Measurements from ENCODE around the gene SIGMAR1.

Gene SIGMAR1

DNA sequence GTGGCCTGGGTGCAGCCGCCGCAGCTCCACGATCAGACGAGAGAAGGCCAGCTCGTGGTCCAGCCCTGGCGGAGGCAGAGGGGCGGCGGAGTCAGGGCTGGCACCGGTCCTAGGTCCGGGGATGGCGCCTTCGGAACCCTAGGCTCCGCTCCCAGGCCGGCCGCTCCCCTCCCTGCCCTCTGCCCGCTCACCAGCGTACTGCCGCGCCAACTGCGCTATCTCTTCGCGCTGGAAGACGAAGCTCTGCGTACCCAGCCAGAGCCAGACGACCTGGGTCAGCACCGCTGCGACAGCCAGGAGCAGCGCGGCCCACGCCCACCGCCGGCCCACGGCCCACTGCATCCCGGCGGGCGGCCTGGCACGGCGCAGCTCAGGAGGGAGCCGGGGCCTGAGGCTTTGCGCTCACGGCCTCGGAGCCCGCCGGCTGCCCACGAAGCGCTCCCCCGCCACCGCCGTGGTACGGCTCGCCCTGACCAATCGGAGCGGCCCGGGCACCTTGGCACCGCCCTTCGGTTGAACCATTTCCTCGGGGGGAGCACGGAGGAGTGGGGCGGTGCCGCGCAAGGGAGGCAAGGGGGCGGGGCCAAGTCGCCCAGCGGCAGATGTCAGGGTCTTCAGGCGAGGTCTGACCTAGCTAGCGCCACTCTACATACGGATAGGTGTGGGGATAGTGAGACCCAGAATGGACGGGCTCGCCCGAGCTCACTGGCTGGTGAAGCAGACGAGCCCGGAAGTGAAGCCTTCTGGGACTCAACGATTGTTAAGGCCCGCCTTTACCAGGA is at the start of gene SIGMAR1:
Gene SIGMAR1, minus strand, starts transcription at position 432 of the 782 bp plus-strand sequence. Its CDS starts 90 bp downstream, at position 342.
- peak; percentile 90 for DNase-seq

DNA sequence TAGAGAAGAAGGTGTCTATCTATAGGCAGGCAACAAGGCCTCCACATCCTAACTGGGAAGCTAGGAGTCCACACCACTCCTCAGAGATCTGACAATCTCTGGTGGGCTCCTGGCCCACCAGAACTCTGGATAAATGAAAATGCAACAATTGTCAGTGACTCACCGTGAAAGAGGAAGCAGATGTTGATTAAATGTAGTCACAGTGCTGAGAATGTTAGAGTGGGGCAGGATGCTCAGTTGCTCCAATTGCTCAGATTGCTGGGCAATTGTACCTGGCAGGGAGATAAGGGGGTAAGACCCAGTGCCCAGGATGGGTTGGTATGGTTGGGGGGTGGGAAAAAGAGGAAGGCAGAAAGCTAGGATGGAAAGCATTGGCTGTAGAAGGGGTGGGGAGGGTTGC is 49.1 kb upstream of the SIGMAR1 start:
- DNase-seq: no peak

DNA sequence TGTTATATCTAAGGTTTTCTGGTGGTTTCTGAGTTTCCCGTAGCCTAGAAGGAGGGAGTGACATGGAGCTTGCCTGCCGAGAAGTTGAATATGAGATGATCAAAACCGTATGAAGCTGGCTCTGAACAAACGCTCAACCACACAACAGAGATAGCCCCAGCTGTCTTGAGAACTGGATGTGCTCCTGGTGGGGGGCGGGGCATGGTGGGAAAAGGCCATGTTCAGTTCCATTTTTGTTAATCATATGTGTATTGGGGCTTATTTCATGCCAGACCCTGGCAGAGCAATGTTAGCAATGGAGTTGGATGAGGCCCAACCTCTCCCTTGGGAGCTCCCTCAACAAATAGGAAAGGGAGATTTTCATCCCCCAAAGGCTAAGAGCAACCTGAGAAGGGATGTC is 48.6 kb upstream of the SIGMAR1 start:
- no peak for DNase-seq

DNA sequence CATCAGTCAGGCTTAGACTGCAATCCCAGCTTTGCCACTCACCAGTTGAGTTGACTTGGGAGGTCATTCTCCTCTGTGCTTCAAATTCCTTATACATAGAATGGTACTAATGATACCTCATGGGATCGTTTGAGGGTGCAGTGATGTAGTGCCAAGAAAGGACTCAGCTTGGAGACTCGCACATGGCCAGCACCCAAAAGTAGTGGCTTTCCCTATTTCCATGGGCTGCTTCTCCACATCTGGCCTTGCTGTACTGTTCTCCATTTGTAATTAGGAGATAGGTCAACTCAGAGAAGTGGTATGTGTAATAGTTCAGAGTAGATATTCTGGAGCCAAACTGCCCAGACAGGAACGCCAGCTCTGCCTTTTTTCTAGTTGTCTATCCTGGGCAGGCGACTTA is 48.0 kb upstream of the SIGMAR1 start:
- no peak for DNase-seq

DNA sequence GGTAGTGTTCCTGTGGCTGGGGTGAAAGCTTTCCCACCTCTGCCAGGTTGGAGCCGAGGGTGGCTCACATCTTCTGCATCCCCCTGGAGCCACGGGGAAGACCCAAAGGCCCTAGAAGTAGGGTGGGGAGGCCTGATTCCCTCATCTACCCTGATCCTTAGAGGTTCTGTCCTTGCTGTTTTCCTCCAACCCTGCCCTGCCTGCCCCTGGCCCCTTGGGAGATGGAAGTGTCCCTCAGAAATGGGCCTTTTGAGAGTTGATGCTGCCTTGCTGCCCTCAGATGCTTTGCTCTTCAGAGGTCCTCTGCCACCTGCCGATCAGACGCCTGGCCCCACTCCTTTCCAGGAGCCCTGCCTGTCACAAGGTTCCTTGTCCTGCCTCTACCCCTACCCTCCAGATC is 47.2 kb upstream of the SIGMAR1 start:
- DNase-seq: no peak

DNA sequence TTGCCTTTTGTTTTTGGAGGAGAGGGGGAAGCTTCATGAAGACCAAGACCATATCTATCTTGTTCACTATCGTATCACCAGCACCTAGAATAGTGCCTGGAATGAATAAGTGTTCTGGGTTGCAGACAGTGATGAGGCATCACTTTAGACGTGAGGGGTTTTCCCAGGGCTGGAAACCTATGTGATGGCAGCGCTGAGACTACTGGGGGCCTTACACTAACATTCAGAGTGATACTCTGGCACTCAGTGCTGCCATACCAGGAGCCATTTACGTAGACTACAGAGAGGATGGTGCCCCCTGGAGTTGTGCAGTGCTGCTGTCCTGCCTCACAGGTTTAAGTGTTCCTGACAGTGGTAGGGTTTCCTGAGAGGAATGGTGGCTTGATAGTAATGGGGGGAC is 46.6 kb upstream of the SIGMAR1 start:
- DNase-seq: no peak

DNA sequence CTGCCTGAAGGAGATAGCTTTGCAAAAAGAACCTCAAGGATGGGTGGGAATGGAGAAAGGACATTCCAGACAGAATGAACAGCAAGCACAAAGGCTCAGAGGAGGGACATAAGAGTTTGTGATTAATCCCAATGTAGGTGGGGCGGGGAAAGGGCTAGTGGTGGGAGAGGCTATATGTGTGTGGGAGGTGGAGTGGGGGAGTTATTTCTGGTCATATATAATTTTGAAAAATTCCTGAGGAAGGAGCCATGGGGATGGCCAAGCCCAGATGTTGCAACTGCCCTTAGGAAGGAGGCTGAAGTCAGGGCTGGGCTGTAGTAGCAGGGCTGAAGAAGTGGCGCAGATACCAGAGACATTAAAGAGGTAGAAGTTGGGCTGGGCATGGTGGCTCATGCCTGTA is 38.3 kb upstream of the SIGMAR1 start:
- DNase-seq: no peak

DNA sequence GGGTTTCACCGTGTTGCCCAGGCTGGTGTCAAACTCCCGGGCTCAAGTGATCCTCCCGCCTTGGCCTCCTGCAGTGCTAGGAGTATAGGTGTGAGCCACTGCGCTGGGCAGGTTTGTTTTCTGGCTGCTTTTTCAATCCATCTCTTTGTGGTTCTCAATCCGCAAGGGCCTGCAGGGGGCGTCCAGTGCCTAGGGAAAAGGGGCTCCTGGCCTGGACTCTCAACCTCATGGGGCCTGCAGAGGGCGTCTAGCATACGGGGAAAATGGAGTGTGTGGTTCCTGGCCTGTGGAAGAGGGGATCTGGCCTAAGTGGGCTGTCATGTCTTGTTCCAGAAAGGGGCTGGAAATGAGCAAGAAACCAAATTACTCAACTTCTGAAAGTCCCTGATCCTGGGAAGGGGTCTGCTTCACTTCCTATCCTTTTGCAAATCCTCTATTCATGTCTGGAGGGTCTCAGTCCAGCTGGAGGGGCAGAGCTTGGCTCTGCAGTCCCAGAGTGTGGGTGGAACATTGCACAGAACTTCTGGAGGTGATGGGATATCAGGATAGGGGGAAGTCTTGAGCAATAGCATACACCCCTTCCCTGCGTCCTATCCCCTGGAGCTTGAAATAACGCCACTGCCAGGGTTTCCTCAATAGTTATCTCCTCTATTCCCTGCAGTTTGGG is 37.6 kb upstream of the SIGMAR1 start:
- DNase-seq: peak; percentile 82

DNA sequence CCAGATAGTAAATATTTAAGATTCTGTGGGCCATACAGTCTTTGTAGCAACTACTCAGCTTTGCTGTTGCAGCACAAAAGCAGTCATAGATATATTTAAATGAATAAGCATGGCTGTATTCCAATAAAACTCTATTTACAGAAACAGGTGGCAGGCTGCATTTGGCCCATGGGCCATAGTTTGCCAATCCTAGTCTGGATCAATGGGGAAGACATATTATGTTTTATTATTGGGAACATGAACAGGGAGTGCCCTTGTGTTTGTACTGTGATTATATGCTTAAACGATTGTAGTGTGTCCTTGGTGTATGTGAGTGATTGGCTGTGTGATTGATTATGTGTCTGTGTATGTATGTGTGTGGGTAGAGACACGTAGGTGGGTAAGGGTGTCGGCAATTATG is 36.9 kb upstream of the SIGMAR1 start:
- DNase-seq: no peak

DNA sequence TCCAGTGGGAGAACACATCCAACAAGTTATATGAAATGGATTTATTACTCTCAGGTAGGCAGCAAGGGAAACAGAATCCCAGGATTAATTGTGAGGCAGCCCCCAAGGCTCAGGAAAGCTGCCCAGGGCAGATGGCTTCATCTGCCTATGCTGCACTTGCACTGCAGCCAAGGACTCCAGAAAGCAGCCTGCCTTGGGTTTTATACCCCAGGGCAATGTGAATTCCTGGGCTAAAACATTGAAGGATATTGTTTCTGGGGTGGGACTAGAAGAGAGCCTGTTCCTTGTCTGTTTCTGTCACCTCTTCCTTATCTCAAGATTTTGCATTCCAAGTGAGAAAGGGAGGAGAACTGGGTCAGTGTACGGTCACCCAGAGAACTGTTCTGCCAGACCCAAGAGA is 33.7 kb upstream of the SIGMAR1 start:
- no peak for DNase-seq

DNA sequence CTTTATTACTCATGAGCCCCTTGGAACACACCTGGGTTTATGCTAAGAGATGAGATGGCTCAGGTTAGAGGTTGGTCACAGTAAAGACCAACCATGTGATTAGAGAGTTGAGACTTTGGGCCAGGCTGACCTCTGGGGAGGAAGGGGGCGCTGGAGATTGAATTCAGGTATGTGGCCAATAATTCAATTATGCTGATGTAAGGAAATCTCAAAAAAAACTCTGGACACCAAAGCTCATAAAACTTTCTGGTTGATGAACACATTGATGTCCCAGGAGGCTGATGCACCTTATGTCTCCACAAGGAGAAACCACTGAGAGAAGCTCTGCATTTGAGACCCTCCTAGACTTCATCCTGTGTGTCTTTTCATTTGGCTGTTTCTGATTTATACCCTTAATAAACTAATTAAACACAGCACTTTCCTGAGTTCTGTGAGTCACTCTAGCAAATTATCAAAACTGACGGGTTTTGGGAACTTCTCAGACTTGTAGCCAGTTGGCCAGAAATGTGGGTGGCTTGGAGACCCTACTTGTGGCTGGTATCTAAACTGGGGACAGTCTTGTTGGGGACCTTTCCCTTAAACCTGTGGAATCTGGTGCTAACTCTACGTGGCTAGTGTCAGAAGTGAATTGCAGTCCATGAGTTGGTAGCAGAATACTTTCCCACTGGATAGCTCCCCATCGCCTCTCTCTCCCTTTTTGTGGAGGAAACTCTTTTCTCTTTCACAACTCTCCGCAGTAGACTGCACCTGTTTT is 32.4 kb upstream of the SIGMAR1 start:
- no peak for DNase-seq

DNA sequence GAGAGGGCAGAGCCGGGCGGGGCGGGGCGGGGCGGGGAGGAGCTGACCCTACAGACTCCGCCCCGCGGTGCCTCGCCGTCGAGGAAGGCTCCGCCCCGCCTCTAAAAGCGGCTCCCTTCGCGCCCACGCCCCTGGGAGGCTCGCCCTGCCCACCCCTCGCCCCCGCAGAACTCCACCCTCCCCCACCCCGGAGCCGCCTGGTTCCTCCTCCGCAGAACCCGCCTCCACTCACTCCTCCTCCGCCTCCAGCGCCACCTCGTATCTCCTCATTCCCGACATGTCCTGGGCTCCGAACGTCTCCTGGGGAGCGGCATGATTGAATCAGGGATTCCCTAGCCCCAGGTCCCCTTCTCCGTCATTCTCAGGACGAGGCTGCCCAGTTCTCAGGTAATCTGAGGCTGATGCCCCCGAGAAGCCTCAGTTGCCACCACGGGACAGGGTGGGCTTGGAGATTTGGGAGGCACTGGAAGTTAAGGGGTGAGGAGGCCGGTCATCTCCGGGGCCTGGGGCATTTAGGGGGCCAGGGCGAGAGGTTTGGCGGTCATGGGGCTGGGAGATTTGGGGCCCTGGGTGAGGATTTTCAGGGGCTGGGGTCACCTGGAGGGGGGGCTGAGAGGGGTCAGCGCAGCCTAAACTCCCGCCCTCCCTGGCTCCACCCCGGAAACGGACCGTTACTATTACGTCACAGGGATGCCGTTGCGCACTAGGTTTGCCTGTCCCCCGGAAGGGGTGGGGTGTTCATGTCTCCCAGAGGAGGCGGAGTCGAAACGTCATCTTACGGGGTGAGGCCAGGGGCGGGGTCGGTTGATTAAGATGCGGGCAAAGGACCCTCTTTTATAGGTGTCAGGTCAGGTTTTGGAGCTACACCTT is 28.0 kb upstream of the SIGMAR1 start:
- DNase-seq: peak; percentile 90

DNA sequence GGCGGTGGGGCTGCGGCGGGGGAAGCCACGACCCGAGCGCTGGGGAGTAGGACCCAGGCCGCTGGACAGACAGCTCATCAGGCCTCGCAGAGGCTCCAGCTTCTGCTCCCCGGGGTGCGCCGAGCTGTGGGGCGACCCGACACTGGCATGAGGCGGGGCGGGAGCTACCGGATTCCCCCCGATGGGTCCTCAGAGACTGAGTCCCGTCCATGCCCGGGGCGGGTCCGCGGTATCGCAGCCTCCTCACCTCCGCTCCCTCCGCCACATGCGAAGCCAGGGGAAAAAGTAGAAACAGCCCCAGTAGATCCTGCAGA is 27.4 kb upstream of the SIGMAR1 start:
- no peak for DNase-seq

DNA sequence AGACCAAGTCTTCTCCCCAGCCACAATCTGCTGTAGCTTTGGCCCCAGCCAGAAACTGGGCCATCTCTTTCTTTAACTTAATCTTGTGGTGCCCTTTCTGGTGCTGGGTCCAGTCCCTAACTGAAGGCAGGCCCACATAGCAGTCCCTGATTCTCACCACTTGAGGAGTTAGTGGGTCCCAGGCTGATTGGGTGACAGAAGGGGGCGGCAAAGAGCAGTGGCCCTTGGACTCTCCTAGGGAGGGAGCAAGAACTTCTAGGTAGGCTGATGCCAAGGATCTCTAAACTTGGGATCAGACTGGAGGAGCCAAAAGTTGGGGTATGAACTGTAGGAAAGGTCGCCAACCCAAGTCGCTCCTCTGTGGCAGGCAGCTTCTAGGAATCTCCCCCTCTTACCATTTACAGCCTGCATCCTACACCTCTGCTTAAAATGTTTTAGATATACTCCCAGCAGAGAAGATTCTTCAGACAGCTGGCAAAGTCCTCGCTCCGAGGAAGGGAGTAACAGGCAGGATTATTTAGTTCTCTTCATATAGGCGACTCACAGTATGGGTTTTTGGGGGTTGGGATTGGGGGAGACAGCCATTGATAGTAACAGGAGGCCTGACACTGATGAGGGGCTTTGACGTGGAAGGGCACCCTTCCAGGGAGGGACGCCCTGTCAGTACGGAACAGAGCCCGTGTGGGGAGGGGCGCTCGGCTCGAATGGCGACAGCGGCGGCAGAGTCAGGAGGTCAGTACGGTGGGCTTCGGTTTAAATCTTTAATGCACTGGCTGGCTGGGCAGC is 26.9 kb upstream of the SIGMAR1 start:
- DNase-seq: peak; percentile 79

DNA sequence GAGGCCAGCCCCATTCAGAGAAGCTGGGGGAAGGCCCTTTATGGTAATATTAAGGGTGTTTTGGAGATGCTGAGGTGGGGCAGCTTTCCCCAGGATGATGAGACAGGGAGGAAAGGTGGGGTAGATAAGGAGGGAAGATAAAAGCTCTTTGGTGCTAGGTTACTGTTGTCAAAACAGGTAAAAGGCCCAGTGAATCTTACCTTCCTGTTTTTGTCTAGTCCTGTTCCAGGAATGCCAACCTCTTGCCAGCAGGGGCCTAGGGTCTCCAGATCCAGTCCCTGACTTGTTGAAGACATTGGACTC is 25.7 kb upstream of the SIGMAR1 start:
- no peak for DNase-seq

DNA sequence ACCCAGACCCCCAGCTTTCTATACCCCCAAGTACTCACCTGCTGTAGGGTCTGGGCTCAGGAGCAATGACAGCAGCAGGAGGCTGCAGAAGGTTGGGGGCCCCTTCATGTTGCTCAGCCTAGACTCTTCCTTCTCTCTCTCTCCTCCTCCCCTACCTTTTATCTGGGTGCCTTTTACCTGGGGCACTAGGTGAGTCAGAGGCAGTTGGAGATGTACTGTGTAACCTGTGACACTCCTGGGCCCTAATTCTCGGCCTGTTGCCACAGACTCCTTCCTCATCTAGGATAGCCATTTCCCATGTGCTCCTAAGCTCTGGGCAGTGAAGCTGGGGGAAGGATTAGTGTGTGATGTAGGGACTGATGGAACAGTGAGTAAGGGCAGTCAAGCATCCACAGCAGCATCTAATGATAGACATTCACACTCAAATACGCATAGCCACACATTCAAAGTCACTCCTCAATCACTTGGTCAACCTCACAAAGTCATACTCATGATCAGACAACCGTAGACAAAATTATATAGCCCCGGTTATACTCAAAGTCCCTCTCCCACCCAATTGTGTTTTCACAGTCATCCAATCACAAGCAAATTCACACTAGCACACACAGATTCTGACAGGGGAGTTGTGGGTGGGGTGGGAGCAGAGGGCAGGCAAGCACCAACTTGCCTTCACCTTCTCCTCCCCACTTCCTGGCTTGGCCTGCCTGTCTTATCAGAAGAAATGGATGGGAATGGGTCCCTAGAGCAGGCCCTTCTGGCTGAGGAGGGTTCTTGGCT is 25.1 kb upstream of the SIGMAR1 start, which contains the start of gene CCL27:
Gene CCL27, minus strand, starts transcription at position 132 of the 777 bp plus-strand sequence. Its CDS starts 24 bp downstream, at position 108.
- no peak for DNase-seq

DNA sequence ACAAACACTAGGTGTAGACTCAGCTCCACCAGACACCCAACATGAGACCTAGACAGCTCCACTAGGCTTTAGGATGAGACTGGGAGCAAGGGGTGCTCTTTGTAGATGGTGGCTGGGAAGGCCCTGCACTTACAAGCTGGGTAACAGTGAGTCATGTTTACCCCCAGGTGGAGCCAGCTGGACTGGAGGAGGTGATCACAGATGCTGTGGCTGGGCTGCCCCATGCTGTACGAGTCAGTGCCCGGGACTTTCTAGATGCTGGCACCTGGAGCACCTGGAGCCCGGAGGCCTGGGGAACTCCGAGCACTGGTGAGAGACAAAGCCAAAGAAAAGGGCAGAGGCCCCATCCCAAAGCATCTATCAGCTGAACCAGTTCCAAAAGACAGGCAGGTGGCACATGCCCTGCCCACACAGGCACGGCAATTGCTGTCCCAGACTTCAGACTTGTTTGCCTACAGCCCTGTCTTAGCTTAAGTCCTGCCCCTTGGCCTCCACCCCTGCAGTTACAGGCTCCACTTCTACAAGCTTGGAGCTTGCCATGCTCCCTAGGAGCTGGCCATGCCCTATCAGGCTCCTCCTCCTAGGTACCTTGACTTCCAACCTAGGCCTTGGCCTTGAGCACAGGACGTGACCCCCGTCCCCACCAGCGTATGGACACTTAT is 22.1 kb upstream of the SIGMAR1 start:
- DNase-seq: no peak

DNA sequence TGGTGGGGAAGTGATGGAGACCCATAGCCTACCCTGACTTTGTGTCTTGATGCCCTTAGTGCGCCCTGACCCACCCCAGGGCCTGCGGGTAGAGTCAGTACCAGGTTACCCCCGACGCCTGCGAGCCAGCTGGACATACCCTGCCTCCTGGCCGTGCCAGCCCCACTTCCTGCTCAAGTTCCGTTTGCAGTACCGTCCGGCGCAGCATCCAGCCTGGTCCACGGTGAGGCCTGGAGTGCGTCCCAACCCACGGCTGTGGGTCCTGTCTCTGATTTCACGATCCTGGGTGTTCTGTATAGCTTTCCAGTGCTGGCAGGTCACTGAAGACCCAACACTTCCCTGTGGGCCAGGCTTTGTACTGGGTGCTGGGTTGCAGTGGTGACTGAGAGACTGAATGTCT is 20.9 kb upstream of the SIGMAR1 start:
- DNase-seq: no peak

DNA sequence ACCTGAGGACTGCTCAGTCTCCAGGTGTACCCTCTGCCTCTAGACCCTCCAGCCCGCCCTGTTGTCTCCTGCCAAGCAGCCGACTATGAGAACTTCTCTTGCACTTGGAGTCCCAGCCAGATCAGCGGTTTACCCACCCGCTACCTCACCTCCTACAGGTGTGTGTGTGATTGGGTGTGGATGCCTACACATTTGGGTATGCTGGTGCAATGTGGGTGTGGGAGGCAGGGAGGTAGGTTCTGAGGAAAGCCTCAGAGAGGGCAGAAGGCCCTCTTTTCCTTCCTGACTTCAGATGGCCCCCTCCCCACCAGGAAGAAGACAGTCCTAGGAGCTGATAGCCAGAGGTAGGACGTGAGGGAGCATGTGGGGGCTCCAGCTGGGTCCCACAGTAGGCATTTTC is 19.4 kb upstream of the SIGMAR1 start:
- DNase-seq: no peak

DNA sequence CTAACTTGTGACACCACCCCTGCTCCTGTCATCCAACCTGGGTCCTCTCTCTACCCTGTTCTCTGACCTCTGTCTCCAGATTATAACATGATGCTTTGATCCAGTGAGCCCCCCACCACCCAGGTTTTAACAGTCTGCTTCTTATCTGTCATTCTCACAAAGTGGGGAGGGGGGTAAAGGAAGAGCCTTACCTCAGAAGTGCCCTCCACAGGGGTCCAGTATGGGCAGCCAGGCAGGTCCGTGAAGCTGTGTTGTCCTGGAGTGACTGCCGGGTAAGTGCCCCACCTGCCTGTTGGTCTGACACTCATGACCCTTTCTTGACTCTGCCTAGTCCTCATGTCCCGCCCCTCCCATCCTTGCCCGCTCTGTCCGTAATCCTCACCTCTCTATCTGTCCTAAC is 17.8 kb upstream of the SIGMAR1 start:
- no peak for DNase-seq
